ENCODE results near the gene APBB2. TPM values are rescaled to one million over a fixed set of nuclear protein-coding genes. Genes with fewer than 3 reads are reported as not detected.

The APBB2 gene
- total RNA-seq, 1 experiment from 2014 or later, result 46.0 TPM

- Histone ChIP-seq H3K4me3 (no peak overlapping the region), H2AFZ (no peak overlapping the region), H3F3A (ENCODE audit: insufficient read depth, low read depth) (no peaks in the 10 kb centered on the region), H3K27ac (no peak overlapping the region), H3K9me2 (ENCODE audit: insufficient read depth) (no peaks in the 10 kb centered on the region), H3K4me1 (replicated peaks; ENCODE audit: insufficient read depth) (no peaks in the 10 kb centered on the region), H4K20me1 (ENCODE audit: insufficient read depth) (no peaks in the 10 kb centered on the region), H3K9me3 (ENCODE audit: insufficient read depth, low read depth) (no peaks in the 10 kb centered on the region), H3K27me3 (ENCODE audit: insufficient read depth, low read depth) (no peaks in the 10 kb centered on the region), H3K79me2 (ENCODE audit: low read depth) (no peaks in the 10 kb centered on the region), H3K4me2 (no peak overlapping the region), H3K36me3 (ENCODE audit: low read depth) (no peaks in the 10 kb centered on the region)
- ChIA-PET CTCF (interaction anchor here (0.7 kb wide), 1 partner anchor 9 kb away, joined by 6 read pairs; no protein-coding TSS in a partner anchor), POLR2A (ENCODE audit: unreplicated experiment) (no interaction called here)
- no peak for DNase-seq
- no peak for TF ChIP-seq EZH2 (IDR thresholded peaks at IDR 0.05; ENCODE audit: low read depth)
- no peak for TF ChIP-seq CTCF (conservative IDR thresholded peaks at IDR 0.05)
- BruUV-seq (replicated peaks), result no TSS peak
- intact Hi-C loops (cut with micrococcal nuclease; ENCODE audit: unreplicated experiment), result no loop called here
Observed at GRCh38 chr4:41134581-41134980, 79.8 kb downstream of the APBB2 start.

- TF ChIP-seq CTCF (conservative IDR thresholded peaks at IDR 0.05) (no peak), EZH2 (IDR thresholded peaks at IDR 0.05; ENCODE audit: low read depth) (no peak)
- H3K27me3 ChIP-seq (ENCODE audit: insufficient read depth, low read depth), result no peaks in the 10 kb centered on the region
- no peaks in the 10 kb centered on the region for H3K79me2 ChIP-seq (ENCODE audit: low read depth)
- no peaks in the 10 kb centered on the region for H3F3A ChIP-seq (ENCODE audit: insufficient read depth, low read depth)
- H3K4me1 ChIP-seq (replicated peaks; ENCODE audit: insufficient read depth), result no peaks in the 10 kb centered on the region
- no peak overlapping the region for H3K27ac ChIP-seq
- POLR2A ChIA-PET (ENCODE audit: unreplicated experiment), result interaction anchor here (0.7 kb wide), 2 partner anchors 44 to 71 kb away, joined by 3 to 4 read pairs; no protein-coding TSS in a partner anchor
- H3K9me3 ChIP-seq (ENCODE audit: insufficient read depth, low read depth), result no peaks in the 10 kb centered on the region
- H3K4me3 ChIP-seq, result no peak overlapping the region
- CTCF ChIA-PET, result interaction anchor here (0.6 to 0.7 kb wide), 2 partner anchors 10 to 90 kb away, joined by 3 read pairs; no protein-coding TSS in a partner anchor
- H3K4me2 ChIP-seq, result no peak overlapping the region
- peak in 1 of 2 experiments; percentile 24 for DNase-seq
- no peaks in the 10 kb centered on the region for H3K36me3 ChIP-seq (ENCODE audit: low read depth)
- intact Hi-C loops (cut with micrococcal nuclease; ENCODE audit: unreplicated experiment), result no loop called here
- no peaks in the 10 kb centered on the region for H3K9me2 ChIP-seq (ENCODE audit: insufficient read depth)
- no peak overlapping the region for H2AFZ ChIP-seq
- BruUV-seq (replicated peaks), result no TSS peak
- H4K20me1 ChIP-seq (ENCODE audit: insufficient read depth), result no peaks in the 10 kb centered on the region
Observed at GRCh38 chr4:41133454-41134018, 80.8 kb downstream of the APBB2 start.

- no TSS peak for BruUV-seq (replicated peaks)
- Histone ChIP-seq H2AFZ (no peak overlapping the region), H3K79me2 (ENCODE audit: low read depth) (no peaks in the 10 kb centered on the region), H3K9me2 (ENCODE audit: insufficient read depth) (no peaks in the 10 kb centered on the region), H3K4me1 (replicated peaks; ENCODE audit: insufficient read depth) (no peaks in the 10 kb centered on the region), H3K9me3 (ENCODE audit: insufficient read depth, low read depth) (no peaks in the 10 kb centered on the region), H3K4me3 (no peak overlapping the region), H4K20me1 (ENCODE audit: insufficient read depth) (no peaks in the 10 kb centered on the region), H3K4me2 (no peak overlapping the region), H3K27me3 (ENCODE audit: insufficient read depth, low read depth) (no peaks in the 10 kb centered on the region), H3K27ac (no peak overlapping the region), H3F3A (ENCODE audit: insufficient read depth, low read depth) (no peaks in the 10 kb centered on the region), H3K36me3 (ENCODE audit: low read depth) (no peaks in the 10 kb centered on the region)
- no peak for DNase-seq
- ChIA-PET POLR2A (ENCODE audit: unreplicated experiment) (interaction anchor here (0.7 kb wide), 1 partner anchor 11 kb away, joined by 3 read pairs; no protein-coding TSS in a partner anchor), CTCF (no interaction called here)
- intact Hi-C loops (cut with micrococcal nuclease; ENCODE audit: unreplicated experiment), result no loop called here
- no peak for TF ChIP-seq CTCF (conservative IDR thresholded peaks at IDR 0.05)
- TF ChIP-seq EZH2 (IDR thresholded peaks at IDR 0.05; ENCODE audit: low read depth), result no peak
Observed at GRCh38 chr4:41132055-41132683, 82.2 kb downstream of the APBB2 start.
